DND-41 (cell line): ENCODE data around the gene RGS9BP.

ENCODE experiments used
- EZH2 ChIP-seq: IDR thresholded peaks from 3 replicates; pipeline ENCODE4 v1.6.1; 2012; ENCODE audit warnings: borderline replicate concordance, low read depth, mild to moderate bottlenecking, moderate library complexity, low read length, inconsistent platforms; ENCODE audit not compliant: severe bottlenecking
- TF ChIP-seq, protein P1 (sequence below): IDR thresholded peaks from 2 replicates; pipeline ENCODE4 v1.5.1; 2012; ENCODE audit warnings: borderline replicate concordance, low read length, moderate library complexity, mild to moderate bottlenecking; ENCODE audit not compliant: poor library complexity, severe bottlenecking; ENCODE audit errors: extremely low read depth

DNA sequence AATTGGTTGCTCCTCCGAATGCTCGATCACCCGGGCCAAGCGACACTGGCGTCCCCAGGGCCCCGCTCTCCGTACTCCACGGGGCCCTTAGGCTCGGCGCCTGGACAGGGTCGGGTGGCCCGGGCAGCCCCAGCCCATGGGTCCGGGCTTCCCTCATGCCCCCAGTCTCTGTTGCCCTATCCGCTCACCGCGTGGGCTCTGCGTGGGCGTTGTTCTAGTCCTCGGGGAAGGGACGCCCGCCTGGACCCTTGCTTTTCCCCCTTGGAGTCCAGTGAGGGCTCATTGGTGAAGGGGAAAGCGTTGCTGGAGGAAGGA is 45.2 kb downstream of the RGS9BP start:
- TF ChIP-seq, protein P1, sequence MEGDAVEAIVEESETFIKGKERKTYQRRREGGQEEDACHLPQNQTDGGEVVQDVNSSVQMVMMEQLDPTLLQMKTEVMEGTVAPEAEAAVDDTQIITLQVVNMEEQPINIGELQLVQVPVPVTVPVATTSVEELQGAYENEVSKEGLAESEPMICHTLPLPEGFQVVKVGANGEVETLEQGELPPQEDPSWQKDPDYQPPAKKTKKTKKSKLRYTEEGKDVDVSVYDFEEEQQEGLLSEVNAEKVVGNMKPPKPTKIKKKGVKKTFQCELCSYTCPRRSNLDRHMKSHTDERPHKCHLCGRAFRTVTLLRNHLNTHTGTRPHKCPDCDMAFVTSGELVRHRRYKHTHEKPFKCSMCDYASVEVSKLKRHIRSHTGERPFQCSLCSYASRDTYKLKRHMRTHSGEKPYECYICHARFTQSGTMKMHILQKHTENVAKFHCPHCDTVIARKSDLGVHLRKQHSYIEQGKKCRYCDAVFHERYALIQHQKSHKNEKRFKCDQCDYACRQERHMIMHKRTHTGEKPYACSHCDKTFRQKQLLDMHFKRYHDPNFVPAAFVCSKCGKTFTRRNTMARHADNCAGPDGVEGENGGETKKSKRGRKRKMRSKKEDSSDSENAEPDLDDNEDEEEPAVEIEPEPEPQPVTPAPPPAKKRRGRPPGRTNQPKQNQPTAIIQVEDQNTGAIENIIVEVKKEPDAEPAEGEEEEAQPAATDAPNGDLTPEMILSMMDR, result no peak
- TF ChIP-seq EZH2, result no peak
